Stimulated activated naive CD8-positive, alpha-beta T cell treated with anti-CD3 and anti-CD28 coated beads, Interleukin-15, amount 100 ng/mL, for 72 hours (primary cell): ENCODE data around the gene DCBLD1.
A peak's percentile ranks its signal among the peaks of the same experiment; 100 is the strongest.
"Not testable (repeated sequence)": the region's sequence is repeated elsewhere in the genome, so short reads cannot be mapped to it uniquely, and the experiment has no call there.

Experiments used
- ATAC-seq: fragments of 150-1000 bp; cut with Tn5 transposase; 2 replicates; pipeline ENCODE4 v1.10.0; 2021; ENCODE audit warnings: mild to moderate bottlenecking, moderate library complexity
- DNase-seq, 2 donors: peaks; one replicate each; pipeline ENCODE4 v3.0.0; 2021 to 2022
- H3K27ac Mint-ChIP-seq, 2 donors: one replicate each; pipeline ENCODE4 v1.8.0; 2022; ENCODE audit warnings: mild to moderate bottlenecking in 2 of 2, mixed read lengths in 2 of 2, moderate library complexity in 2 of 2
- H3K27me3 Mint-ChIP-seq: one replicate; pipeline ENCODE4 v1.8.0; 2022; ENCODE audit warnings: mixed read lengths
- H3K4me1 Mint-ChIP-seq: one replicate; pipeline ENCODE4 v1.8.0; 2022; ENCODE audit warnings: mild to moderate bottlenecking, mixed read lengths
- H3K4me3 Mint-ChIP-seq, 2 donors: one replicate each; pipeline ENCODE4 v1.8.0; 2022; ENCODE audit warnings: mild to moderate bottlenecking in 2 of 2, mixed read lengths in 2 of 2, moderate library complexity in 1 of 2
- H3K9me3 Mint-ChIP-seq, 2 donors: one replicate each; pipeline ENCODE4 v1.8.0; 2022; ENCODE audit warnings: mixed read lengths in 2 of 2

DCBLD1 gene

GRCh38 chr6:117463762-117464665 lies 18.5 kb upstream of the DCBLD1 start:
- DNase-seq: no peak
- peak overlapping the region in 1 of 2 donors; percentile 19 for H3K27ac Mint-ChIP-seq
- no peaks in the 10 kb centered on the region for H3K9me3 Mint-ChIP-seq
- peak; percentile 84 for ATAC-seq
- H3K4me3 Mint-ChIP-seq: peak overlapping the region in 1 of 2 donors; percentile 2
- H3K4me1 Mint-ChIP-seq: peaks cover 24% of the 10 kb centered on the region
- H3K27me3 Mint-ChIP-seq: peaks cover 23% of the 10 kb centered on the region

DNA sequence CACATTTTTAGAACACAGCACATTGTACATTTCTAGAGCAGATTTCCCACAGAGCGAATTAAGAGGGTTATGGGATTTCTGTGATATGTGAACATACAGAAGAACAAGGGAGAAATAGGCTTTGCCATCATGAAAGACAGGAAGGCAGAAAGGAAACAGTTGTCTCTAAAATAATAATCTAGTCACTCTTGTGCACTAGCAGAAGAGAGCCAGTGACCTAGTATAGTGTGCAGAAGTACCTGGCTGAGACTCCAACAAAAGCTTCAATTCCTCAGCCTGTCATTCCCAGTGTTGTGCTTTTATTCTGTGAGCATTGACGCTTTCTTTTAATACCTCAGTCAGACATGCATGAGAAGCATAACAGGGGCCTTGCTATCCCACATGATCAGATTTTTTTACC lies 17.8 kb upstream of the DCBLD1 start:
- H3K27me3 Mint-ChIP-seq: peaks cover 29% of the 10 kb centered on the region
- ATAC-seq: no peak

GRCh38 chr6:117465691-117466090 lies 16.8 kb upstream of the DCBLD1 start:
- no peak for DNase-seq
- peaks cover 30% of the 10 kb centered on the region for H3K27me3 Mint-ChIP-seq
- no peak overlapping the region for H3K27ac Mint-ChIP-seq
- H3K9me3 Mint-ChIP-seq: no peaks in the 10 kb centered on the region
- ATAC-seq: peak; percentile 57
- H3K4me3 Mint-ChIP-seq: no peak overlapping the region
- H3K4me1 Mint-ChIP-seq: peaks cover 31% of the 10 kb centered on the region

More for the DNA sequence above, 17.8 kb upstream of the DCBLD1 start:
- DNase-seq: no peak
- H3K9me3 Mint-ChIP-seq: no peaks in the 10 kb centered on the region
- no peak overlapping the region for H3K27ac Mint-ChIP-seq
- no peak overlapping the region for H3K4me3 Mint-ChIP-seq
- peaks cover 29% of the 10 kb centered on the region for H3K4me1 Mint-ChIP-seq

DNA sequence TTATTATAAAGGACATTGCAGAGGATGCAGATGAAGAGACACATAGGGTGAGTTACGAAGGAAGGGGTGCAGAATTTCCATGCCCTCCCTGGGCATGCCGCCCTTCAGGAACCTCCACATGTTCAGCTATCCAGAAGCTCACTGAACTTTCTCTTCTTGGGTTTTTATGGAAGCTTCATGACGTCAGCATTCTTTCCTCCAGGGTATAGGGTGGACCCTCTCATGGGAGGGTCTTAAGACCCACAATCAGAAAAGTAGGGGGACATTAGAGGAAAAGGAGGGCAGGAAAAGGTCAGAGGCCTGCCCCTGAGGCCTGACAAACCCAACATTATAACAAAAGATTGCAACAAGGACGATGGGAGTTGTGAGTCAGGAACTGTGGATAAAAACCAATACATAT lies 14.6 kb upstream of the DCBLD1 start:
- DNase-seq: no peak
- H3K27me3 Mint-ChIP-seq: peaks cover 42% of the 10 kb centered on the region
- no peaks in the 10 kb centered on the region for H3K9me3 Mint-ChIP-seq
- peaks cover 31% of the 10 kb centered on the region for H3K4me1 Mint-ChIP-seq
- no peak for ATAC-seq
- no peak overlapping the region for H3K4me3 Mint-ChIP-seq
- no peak overlapping the region for H3K27ac Mint-ChIP-seq

DNA sequence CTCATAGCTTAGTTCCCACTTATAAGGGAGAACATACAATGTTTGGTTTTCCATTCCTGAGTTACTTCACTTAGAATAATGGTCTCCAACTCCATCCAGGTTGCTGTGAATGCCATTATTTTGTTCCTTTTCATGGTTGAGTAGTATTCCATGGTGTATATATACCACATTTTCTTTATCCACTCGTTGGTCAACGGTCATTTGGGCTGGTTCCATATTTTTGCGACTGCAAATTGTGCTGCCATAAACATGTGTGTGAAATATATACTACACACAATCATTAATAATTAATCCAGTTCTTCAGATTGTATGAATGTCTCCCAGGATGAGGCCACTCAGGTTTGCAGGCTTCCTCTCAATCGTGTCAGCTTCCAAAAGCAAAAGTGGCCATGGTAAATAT lies 13.9 kb upstream of the DCBLD1 start:
- Mint-ChIP-seq H3K27me3 (peaks cover 48% of the 10 kb centered on the region), H3K4me1 (peaks cover 28% of the 10 kb centered on the region)
- not testable (repeated sequence) for DNase-seq, ATAC-seq, H3K4me3 Mint-ChIP-seq, H3K9me3 Mint-ChIP-seq, H3K27ac Mint-ChIP-seq

DNA sequence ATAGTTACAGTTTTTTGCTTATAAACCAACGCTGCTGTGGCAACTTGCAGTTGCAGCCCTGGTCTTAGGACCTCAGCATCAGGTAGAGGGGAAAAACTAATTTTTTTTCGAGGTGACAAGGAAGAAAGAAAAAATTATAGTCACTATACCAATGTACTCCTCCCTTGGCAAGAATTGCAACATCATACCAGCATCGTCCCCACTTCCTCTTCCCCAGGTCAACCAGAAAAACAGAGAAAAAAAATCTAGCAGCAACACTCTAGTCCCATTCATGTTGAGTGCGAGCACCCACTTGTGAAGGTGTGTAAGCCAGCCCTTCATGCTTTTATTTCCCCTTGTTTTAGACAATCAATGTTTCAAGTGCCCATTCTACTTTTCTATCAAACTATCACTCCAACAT lies 13.1 kb upstream of the DCBLD1 start:
- no peak overlapping the region for H3K4me3 Mint-ChIP-seq
- no peaks in the 10 kb centered on the region for H3K9me3 Mint-ChIP-seq
- no peak for DNase-seq
- peaks cover 55% of the 10 kb centered on the region for H3K27me3 Mint-ChIP-seq
- H3K27ac Mint-ChIP-seq: no peak overlapping the region
- peaks cover 20% of the 10 kb centered on the region for H3K4me1 Mint-ChIP-seq
- ATAC-seq: no peak

- H3K27me3 Mint-ChIP-seq: peaks cover 55% of the 10 kb centered on the region
- no peaks in the 10 kb centered on the region for H3K9me3 Mint-ChIP-seq
- no peak for DNase-seq
- no peak for ATAC-seq
- H3K4me3 Mint-ChIP-seq: no peak overlapping the region
- H3K4me1 Mint-ChIP-seq: peaks cover 16% of the 10 kb centered on the region
- H3K27ac Mint-ChIP-seq: no peak overlapping the region
These were observed 12.7 kb upstream of the DCBLD1 start for GRCh38 chr6:117469791-117470190.

DNA sequence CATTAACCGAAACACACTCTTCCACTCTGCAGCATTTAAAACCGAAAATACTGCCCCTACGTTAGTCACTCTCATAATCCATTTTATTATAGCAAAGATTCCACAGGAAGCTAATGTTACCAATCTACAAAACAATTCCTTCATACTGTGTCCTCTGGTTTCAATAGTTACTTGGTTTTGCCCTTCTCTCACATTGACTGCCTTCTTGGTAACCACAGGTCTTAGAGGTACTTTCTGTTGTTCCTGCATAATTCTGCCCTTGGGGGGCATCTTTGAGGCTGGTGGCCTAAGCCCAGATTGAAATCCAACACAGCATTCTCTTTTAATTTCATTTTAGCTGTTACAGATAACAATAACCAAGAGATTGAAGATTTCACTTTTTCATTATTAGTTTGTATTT lies 9.8 kb upstream of the DCBLD1 start:
- DNase-seq: no peak
- H3K9me3 Mint-ChIP-seq: no peaks in the 10 kb centered on the region

GRCh38 chr6:117473401-117473800 lies 9.1 kb upstream of the DCBLD1 start:
- no peaks in the 10 kb centered on the region for H3K9me3 Mint-ChIP-seq
- H3K4me1 Mint-ChIP-seq: peaks cover 7% of the 10 kb centered on the region
- no peak overlapping the region for H3K27ac Mint-ChIP-seq
- peaks cover 53% of the 10 kb centered on the region for H3K27me3 Mint-ChIP-seq
- no peak for ATAC-seq
- no peak overlapping the region for H3K4me3 Mint-ChIP-seq
- DNase-seq: no peak

More for the DNA sequence above, 9.8 kb upstream of the DCBLD1 start:
- H3K27ac Mint-ChIP-seq: peak overlapping the region in 1 of 2 donors; percentile 39
- no peak overlapping the region for H3K4me3 Mint-ChIP-seq
- peaks cover 51% of the 10 kb centered on the region for H3K27me3 Mint-ChIP-seq
- no peak for ATAC-seq
- H3K4me1 Mint-ChIP-seq: peaks cover 7% of the 10 kb centered on the region

- H3K27me3 Mint-ChIP-seq: peaks cover 54% of the 10 kb centered on the region
- no peak overlapping the region for H3K4me3 Mint-ChIP-seq
- DNase-seq (peak; percentile 10 to 13), ATAC-seq (peak; percentile 36)
- H3K4me1 Mint-ChIP-seq: peaks cover 13% of the 10 kb centered on the region
- H3K9me3 Mint-ChIP-seq: no peaks in the 10 kb centered on the region
- H3K27ac Mint-ChIP-seq: no peak overlapping the region
These were observed 4.3 kb upstream of the DCBLD1 start for GRCh38 chr6:117477988-117478852.

GRCh38 chr6:117478853-117479231 lies 3.6 kb upstream of the DCBLD1 start:
- no peaks in the 10 kb centered on the region for H3K9me3 Mint-ChIP-seq
- DNase-seq: no peak
- peaks cover 18% of the 10 kb centered on the region for H3K4me1 Mint-ChIP-seq
- no peak overlapping the region for H3K4me3 Mint-ChIP-seq
- no peak overlapping the region for H3K27ac Mint-ChIP-seq
- H3K27me3 Mint-ChIP-seq: peaks cover 48% of the 10 kb centered on the region
- no peak for ATAC-seq

- no peak for DNase-seq
- ATAC-seq: no peak
- peaks cover 53% of the 10 kb centered on the region for H3K27me3 Mint-ChIP-seq
- H3K4me1 Mint-ChIP-seq: peaks cover 18% of the 10 kb centered on the region
- H3K4me3 Mint-ChIP-seq: no peak overlapping the region
- no peak overlapping the region for H3K27ac Mint-ChIP-seq
- no peaks in the 10 kb centered on the region for H3K9me3 Mint-ChIP-seq
These were observed 1.8 kb upstream of the DCBLD1 start for GRCh38 chr6:117480651-117481050.

DNA sequence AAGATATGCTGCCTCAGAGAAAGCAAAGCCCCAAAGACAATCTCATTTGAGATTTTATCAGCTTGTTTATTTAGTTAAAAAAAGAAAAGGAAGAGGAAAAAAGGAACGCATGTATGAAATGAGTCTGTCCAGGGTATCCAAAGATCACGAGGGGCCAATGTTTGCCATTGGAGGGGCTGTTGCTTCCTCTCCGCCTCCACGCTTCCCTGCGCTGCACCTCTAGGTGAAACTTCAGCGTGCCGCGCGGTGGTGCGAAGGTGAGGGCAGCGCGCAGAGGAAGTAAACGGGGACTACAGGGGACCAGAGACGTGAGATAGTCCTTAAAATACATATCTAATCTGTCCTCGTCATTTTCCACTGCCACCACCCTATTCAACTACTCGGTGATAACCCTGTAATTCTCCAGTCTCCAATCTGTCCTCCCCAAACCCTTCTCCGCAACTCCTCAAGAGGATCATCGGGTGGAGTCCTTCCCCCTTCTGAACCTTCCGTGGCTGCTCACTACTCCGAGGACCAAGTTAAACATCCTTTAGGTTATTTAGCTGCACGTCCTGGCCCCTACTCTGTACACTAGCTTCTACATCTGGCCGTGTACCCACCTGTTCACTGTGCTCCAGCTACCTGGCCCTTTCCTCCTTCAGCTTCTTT lies 1.1 kb upstream of the DCBLD1 start:
- Mint-ChIP-seq H3K9me3 (no peaks in the 10 kb centered on the region), H3K27me3 (peaks cover 58% of the 10 kb centered on the region), H3K4me1 (peaks cover 18% of the 10 kb centered on the region), H3K4me3 (peak overlapping the region; percentile 84 to 85), H3K27ac (no peak overlapping the region)
- DNase-seq (peak in 1 of 2 donors; percentile 27), ATAC-seq (no peak)

- Mint-ChIP-seq H3K9me3 (no peaks in the 10 kb centered on the region), H3K27ac (no peak overlapping the region), H3K4me3 (peak overlapping the region; percentile 84 to 85), H3K27me3 (peaks cover 62% of the 10 kb centered on the region), H3K4me1 (peaks cover 18% of the 10 kb centered on the region)
- DNase-seq: no peak
- ATAC-seq: peak; percentile 21
These were observed 591 bp upstream of the DCBLD1 start for GRCh38 chr6:117481926-117482239.

DNA sequence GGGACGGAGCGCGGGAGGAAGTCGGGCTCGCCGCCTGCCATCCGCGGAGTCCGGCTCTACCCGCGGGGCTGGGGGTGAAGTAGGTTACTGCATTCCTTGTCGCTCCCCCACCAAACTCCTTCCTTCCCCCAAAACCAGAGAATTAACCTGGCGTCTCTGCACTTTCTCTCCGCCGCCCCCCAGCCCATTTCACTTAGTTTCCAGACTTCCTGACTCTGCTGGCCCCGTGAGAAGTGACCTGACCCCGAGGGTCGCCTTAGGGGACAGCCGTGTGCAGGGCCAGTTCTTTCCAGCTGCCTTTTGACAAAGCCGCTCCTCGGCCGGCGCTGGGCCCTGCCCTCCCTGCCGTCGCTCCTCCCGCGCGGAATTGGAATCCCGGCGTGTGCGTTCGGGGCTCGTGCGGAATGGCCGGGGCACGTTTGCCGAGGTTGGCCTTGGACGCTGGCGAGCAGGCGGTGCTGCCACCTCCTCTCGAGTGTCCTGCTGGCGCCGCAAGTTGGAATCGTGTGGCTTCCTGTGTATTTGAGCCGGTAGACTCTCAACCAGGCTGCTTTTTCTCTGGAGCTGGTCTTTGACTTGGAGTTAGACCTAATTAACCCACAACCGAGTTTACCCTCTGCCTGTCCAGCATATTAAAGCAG lies 650 bp downstream of the DCBLD1 start:
- DNase-seq (peak; percentile 19 to 25), ATAC-seq (peak; percentile 15)
- Mint-ChIP-seq H3K4me1 (peaks cover 18% of the 10 kb centered on the region), H3K9me3 (no peaks in the 10 kb centered on the region), H3K4me3 (peak overlapping the region; percentile 88 to 92), H3K27me3 (peaks cover 60% of the 10 kb centered on the region), H3K27ac (peak overlapping the region; percentile 71 to 89)
